GM12872 (cell line): ENCODE data around the gene VARS2.

Experiments used
- CTCF ChIP-seq: IDR thresholded peaks from 3 replicates; pipeline ENCODE4 v1.5.1; 2011; ENCODE audit warnings: low read depth, mild to moderate bottlenecking, low read length, moderate library complexity; ENCODE audit not compliant: insufficient read depth

The VARS2 gene

DNA sequence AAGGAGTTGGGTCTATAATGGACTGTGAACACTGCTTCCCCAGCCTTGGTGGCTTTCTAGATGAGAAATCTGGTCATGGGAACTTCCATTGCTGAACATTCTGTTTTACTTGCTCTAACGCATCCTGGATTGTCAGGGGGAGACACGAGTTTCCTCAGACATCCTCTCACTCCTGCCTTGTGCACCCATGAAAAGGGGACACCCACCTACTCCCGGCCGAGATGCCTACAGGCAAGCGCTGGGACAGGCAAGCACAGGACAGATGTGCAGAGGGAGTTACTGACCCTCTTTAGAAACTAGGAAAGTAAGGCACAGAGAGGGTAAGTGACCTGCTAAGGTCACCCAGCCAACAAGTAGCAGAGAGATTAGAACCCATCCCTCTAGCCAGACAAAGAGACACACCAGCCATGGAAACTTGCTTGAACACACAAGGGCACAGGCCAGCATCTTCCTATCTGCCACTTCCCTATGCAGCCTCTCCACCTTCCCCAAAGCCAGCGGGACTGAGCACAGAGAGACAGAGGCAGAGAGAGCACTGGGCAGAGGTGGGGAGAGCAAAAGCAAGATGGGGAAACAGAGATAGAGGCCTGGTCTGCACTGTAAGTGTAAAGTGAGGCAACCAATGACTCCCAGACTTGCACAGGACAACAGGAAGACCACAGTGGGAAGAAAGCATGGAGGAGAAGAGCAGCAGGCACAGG is 18.8 kb downstream of the VARS2 start:
- TF ChIP-seq CTCF = no peak

GRCh38 chr6:30935018-30935417 is 21.0 kb downstream of the VARS2 start:
- TF ChIP-seq CTCF = no peak

- no peak for TF ChIP-seq CTCF
Observed at GRCh38 chr6:30937265-30937664, 23.2 kb downstream of the VARS2 start.

DNA sequence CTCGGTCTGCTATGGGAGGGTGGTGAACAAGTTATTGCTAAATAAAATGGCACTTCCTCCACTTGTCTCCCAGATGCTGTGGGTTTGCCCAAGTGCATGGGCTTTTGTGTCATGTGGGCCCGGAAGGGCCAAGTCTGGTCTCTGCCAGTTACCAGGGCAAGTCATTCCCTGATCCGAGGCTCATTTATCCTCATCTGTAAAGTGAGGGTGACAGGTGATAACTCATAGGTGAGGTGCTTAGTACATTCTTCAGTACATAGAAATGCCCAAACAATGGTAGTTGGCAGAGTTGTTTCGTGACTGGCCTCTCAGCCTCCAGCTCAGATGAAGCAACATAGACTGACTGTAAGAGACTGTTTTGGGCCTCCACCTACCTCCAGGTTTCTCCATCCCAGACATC is 24.7 kb downstream of the VARS2 start:
- no peak for TF ChIP-seq CTCF

- no peak for TF ChIP-seq CTCF
Observed at GRCh38 chr6:30939473-30939872, 25.4 kb downstream of the VARS2 start.

GRCh38 chr6:30940361-30940986 is 26.4 kb downstream of the VARS2 start, which contains the start of gene MUCL3:
MUCL3 (plus strand) TSS chr6:30940973; CDS start chr6:30941000, 27 bp downstream.
- TF ChIP-seq CTCF = no peak

GRCh38 chr6:30942338-30943060 is 28.5 kb downstream of the VARS2 start:
- no peak for TF ChIP-seq CTCF
